GM06990 (cell line): ENCODE measurements around the gene HIC1.

Source experiments
- DNase-seq: peaks from one replicate; pipeline ENCODE4 v3.0.0-alpha.2; 2011; ENCODE audit not compliant: insufficient read length; ENCODE audit errors: extremely low read depth
- H3K27me3 ChIP-seq: replicated peaks from 2 replicates; pipeline ENCODE4 v1.6.0; 2011; ENCODE audit warnings: low read length; ENCODE audit not compliant: control insufficient read depth, insufficient read depth
- H3K36me3 ChIP-seq: 2 replicates; pipeline ENCODE4 v1.5.1; 2011; ENCODE audit warnings: low read length; ENCODE audit not compliant: control insufficient read depth, insufficient read depth
- H3K4me3 ChIP-seq: replicated peaks from 2 replicates; pipeline ENCODE4 v1.5.1; 2011; ENCODE audit warnings: low read depth, mild to moderate bottlenecking, control low read depth, low read length
- TF ChIP-seq, protein P1 (sequence below): IDR thresholded peaks from 2 replicates; pipeline ENCODE4 v1.5.1; 2011; ENCODE audit warnings: low read length, control low read depth, mild to moderate bottlenecking, inconsistent platforms; ENCODE audit not compliant: insufficient read depth, poor library complexity, severe bottlenecking

HIC1 gene

DNA sequence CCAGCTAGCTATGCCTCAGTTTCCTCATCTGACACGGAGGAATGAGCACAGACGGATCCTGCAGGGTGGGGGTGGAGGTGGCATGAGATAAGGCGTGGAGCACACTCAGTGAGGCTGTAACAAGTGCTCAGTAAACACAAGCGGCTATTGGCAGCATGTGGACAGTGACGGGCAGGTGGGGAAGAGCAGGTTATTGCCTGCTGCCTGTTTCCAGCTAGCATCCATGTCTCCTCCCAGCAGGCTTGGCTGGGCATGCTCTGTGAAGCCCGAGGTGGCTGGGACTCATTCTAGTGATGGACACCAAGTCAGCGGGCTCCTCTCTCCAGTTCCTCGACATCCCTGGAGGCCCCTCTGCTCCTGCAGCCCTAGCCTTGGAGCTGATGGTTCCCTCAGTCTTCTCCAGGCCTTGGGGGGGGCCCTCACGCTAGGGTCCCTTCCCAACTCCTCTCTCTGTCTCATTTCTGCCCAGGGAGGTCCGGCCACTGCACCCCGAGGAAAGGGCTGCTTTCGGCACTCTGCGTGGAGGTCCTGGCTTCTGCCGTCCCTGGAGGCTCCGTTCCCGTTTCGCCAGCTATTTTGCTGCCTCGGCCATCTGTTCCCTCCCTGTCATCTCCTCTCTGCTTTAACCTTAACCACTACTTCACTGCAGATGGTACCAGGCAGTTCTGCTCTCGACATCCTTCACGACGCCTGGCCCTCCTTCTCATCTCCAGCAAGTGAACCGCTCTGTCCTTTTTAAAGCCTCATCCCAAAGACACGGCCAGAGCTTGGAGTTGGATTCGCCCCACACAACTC is 36.0 kb upstream of the HIC1 start:
- no peak for DNase-seq
- no peaks in the 10 kb centered on the region for H3K36me3 ChIP-seq
- no peaks in the 10 kb centered on the region; the same call in 1 of the 2 replicates for H3K27me3 ChIP-seq
- no peak overlapping the region for H3K4me3 ChIP-seq
- TF ChIP-seq, protein P1, sequence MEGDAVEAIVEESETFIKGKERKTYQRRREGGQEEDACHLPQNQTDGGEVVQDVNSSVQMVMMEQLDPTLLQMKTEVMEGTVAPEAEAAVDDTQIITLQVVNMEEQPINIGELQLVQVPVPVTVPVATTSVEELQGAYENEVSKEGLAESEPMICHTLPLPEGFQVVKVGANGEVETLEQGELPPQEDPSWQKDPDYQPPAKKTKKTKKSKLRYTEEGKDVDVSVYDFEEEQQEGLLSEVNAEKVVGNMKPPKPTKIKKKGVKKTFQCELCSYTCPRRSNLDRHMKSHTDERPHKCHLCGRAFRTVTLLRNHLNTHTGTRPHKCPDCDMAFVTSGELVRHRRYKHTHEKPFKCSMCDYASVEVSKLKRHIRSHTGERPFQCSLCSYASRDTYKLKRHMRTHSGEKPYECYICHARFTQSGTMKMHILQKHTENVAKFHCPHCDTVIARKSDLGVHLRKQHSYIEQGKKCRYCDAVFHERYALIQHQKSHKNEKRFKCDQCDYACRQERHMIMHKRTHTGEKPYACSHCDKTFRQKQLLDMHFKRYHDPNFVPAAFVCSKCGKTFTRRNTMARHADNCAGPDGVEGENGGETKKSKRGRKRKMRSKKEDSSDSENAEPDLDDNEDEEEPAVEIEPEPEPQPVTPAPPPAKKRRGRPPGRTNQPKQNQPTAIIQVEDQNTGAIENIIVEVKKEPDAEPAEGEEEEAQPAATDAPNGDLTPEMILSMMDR = no peak

DNA sequence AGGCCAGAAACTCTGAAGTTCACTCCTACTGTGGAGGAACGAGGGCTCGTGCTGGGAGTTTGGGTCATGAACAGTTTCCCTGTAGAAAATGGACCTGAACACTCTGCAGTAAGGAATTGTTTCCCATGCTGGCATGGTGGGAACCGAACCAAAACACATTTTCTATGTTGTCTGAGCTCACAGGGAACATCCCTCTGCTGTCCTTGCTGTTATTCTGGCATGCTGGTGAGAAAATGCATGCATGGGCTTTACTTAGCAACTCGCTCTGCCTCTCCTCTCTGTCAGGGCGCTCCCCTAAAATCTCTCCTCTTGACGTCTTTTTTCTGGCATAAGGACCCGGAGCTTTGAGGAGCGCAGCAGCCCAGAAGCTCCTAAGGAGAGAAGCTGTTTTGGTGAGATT is 35.2 kb upstream of the HIC1 start:
- H3K27me3 ChIP-seq = no peaks in the 10 kb centered on the region; the same call in 1 of the 2 replicates
- DNase-seq = no peak
- no peaks in the 10 kb centered on the region for H3K36me3 ChIP-seq
- no peak overlapping the region for H3K4me3 ChIP-seq
- TF ChIP-seq, protein P1 = no peak

DNA sequence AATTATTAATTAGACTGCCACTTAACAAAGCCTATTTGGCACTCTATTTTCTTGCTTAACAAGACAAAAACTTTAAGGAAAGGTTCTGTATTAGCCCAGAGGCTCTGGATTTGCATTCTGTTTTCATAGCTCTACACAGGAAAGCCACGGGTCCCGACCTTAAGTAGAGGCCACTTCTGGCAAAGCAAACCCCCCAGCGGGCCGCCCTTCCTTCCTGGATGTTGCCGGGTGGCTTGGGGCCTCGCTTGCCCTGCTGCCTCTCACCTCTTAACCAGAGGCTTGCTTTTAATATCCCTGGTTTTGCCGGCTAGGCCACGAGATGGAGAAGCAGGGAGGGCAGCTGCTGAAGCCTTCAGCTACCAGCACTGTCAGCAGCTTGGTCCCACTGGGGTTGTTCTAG is 34.2 kb upstream of the HIC1 start:
- TF ChIP-seq, protein P1 = no peak
- Histone ChIP-seq H3K27me3 (no peaks in the 10 kb centered on the region; the same call in 1 of the 2 replicates), H3K36me3 (no peaks in the 10 kb centered on the region), H3K4me3 (no peak overlapping the region)
- no peak for DNase-seq

DNA sequence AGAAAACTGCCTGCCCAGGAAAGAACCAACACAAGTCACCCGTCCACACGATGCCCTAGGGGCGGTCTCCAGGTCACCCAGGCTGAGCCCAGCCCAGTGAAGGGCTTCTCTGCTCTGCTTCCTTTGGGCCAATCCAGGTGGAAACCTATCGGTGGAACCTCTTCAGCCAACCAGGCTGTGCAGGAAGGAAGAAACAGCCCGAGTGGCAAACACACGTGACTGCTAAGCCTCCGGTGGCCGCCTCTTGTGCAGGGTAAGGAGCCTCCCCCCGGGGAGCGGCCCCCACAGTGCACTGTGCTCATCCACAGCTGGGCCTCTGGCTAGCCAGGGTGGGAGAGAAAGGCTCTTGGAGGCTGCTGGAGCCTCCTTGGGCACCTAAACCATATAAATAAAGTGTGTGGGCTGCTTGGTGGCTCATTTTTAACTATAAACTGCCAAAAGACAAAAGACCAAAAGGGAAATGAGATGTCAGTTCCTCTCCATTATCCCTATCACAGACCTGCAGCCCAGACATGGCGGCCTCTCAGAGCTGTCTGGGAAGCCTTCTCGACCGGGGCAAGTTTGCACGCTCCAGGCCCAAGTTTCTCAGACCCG is 32.2 kb upstream of the HIC1 start:
- peaks cover 2% of the 10 kb centered on the region for H3K27me3 ChIP-seq
- no peak overlapping the region for H3K4me3 ChIP-seq
- DNase-seq = no peak
- no peaks in the 10 kb centered on the region for H3K36me3 ChIP-seq
- TF ChIP-seq, protein P1 = no peak

DNA sequence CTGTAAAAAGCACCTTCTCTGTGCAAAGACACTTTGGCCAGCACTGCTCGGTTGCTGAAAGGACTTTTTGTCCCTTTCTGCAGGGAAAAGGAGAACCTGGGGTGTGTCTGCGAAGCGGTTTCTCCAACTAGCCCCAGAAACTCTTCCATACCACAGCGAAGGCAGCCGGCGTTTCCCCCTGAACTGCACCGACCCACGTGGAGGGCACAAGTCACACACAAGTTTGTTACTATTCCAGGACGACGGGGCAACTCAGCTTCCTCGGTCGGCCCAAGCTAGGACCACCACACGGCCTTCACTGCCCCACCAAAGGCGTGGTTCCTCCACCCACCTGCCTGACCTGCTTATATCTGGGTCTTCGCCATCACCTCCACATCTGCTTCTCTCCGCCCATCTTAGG is 31.6 kb upstream of the HIC1 start:
- TF ChIP-seq, protein P1 = no peak
- H3K27me3 ChIP-seq = peaks cover 2% of the 10 kb centered on the region
- H3K36me3 ChIP-seq = no peaks in the 10 kb centered on the region
- no peak overlapping the region for H3K4me3 ChIP-seq
- no peak for DNase-seq
